HG02884 (cell line): Measurements from ENCODE around the gene ZNHIT2.

ENCODE experiments used
- ATAC-seq: cut with Tn5 transposase; IDR thresholded peaks from one replicate; pipeline ENCODE4 v1.9.1; 2021; ENCODE audit warnings: mild to moderate bottlenecking, moderate library complexity; ENCODE audit not compliant: unreplicated experiment

ZNHIT2 gene

DNA sequence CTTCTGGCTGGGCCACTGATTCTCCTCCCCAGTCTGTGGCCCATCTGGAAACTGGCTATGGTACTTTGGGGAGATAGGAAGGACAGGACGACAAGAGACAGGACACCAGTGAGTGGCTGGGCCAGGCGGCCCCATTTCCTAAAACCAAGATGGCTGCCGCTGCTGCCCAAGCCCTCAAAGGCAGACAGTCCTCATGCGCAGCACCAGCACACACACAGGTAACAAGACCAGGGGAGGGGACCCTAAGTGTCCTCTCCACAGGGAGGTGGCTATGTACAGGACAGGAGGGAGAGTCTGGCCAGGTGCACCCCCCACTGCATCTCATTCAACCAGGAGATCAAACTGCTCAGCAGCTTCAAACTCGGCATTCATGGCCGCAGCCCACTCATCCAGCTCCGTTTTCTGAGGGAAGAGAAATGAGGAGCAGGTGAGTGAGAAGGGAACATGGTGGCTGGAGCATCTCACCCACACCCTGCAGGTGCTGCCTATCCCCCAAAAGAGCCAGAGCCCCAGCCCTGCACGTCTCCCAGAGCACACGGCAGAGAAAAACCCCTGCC, 38.6 kb downstream of the ZNHIT2 start:
- no peak for ATAC-seq

- ATAC-seq: no peak
These were observed 39.4 kb downstream of the ZNHIT2 start for GRCh38 chr11:65078151-65078550.

- ATAC-seq: no peak
These were observed 40.0 kb downstream of the ZNHIT2 start for GRCh38 chr11:65077451-65077850.

DNA sequence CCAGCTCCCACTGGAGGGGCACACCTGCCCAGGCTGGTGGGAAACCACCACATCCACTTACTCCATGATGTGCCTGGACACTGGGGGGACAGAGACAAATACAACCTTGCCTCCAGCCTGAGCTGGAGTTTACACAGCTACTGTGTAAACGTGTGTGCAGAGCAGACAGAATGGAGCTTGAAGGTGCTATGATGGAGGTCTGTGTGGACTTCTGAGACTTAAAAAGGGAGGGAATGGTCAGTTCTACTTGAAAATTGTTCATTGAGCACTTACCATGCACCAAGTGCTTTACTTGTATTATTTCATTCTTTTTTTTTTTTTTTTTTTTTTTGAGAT, 44.9 kb downstream of the ZNHIT2 start:
- no peak for ATAC-seq

DNA sequence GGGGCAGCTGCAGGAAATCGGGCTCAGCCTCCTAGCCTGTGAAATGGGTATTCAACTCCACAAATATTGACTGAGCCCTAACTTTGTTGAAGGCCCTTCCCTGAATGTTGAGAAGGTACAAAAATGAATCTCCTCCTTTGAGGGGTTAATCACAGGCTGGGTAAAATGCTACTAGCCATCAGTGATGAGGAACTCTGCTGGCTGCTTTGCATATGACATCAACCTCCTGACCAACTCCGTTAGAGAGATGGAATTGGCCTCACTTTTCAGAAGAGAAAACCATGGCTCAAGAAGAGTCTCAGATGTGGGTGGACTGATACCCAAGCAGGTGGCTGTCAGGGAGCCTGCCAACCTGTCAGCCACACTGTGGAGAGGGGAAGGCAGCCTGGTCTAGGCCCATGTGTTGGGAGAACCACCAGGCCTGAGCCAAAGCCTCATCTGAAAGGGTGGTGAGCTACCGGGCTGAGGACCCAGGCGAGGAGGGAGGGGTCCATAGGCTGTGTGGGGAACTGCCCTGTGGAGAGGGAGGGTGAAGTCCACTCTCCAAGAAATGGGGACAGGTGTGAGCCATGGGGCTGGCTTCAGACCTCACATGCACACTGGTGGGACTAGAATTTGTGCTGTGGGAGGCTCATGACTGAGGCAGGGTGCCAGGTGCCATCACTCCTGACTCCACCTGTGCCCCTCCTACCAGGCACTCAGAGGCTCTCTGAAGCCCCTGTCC, 45.4 kb downstream of the ZNHIT2 start:
- ATAC-seq: no peak

DNA sequence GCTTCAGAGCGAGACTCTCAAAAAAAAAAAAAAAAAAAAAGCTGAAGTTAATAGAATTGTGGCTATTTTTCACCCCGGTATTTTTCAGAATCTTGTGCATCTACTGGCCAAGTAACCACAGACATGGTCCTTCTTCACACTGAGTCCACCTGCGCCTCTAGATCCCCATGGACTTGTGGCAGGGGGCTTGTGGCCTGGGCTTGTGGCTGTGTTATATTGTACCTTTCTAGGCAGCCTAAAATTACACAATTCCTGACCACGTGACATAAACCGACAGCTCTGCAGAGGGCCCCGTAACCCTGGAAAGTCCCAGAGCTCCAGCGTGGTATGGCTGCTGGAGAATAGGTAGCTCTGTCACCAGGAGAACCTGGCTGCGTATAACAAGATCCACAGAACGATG, 48.3 kb downstream of the ZNHIT2 start:
- ATAC-seq: no peak

- no peak for ATAC-seq
These were observed 50.1 kb downstream of the ZNHIT2 start for GRCh38 chr11:65067446-65067845.

DNA sequence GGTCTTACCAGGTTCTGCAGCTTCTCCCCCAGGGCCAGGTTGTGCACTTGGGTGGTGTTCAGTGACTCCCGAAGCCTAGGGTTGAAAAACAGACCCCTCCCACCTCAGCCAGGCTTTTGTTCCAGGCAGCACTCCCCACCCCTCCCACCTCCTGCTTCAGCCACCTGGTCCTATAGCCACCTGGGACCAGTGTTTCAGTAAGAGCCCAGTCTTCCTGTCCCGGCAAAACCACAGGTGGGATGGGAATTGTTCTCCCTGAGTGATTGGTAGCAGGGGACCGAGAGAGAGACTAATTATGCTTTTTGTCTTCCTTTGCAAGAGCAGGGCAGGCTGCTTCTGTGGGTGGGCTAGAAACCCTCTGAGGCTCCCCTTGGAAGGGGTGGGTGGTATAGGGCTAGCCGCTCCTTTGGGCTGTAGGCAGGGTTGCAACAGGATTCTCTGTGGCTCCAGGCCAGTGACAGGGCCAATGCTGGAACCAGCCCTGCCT, 50.7 kb downstream of the ZNHIT2 start:
- ATAC-seq: no peak
